ENCODE results near the gene CHEK1. TPM values are rescaled to one million over a fixed set of nuclear protein-coding genes. Genes with fewer than 3 reads are reported as not detected.

The CHEK1 gene
- total RNA-seq, 2 experiments from 2014 or later: 149 to 152 TPM

DNA sequence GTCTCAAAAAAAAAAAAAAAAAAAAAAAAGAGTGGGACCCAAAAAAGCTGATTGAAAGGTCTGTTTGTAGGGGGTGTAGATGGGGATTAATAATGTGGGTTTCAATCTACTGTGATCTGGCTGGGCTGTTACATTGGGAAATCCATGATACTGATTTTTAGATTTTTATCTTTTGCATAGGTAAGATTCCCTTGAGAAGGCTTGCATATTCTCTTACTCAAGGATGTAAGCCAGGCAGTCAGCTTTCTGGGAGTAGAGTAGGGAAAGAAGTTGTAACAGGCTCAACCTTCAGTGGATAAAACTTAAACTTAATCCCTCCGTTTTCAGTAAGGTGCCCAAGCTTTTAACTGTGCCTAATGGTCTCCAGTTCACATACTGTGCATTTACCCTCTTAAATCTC, 1.9 kb upstream of the CHEK1 start:
- ChIA-PET CTCF (no interaction called here), POLR2A (interaction anchor here (0.7 kb wide), 1 partner anchor 29 kb away, joined by 3 read pairs; no protein-coding TSS in a partner anchor)

GRCh38 chr11:125625225-125625629, 264 bp downstream of the CHEK1 start:
- ChIA-PET CTCF (interaction anchor here (1.0 to 2.3 kb wide), 2 partner anchors 32 to 55 kb away, joined by 4 to 11 read pairs; partner anchors contain the start of genes EI24 and STT3A), POLR2A (interaction anchor here (1.3 to 2.5 kb wide), 3 partner anchors 33 to 262 kb away, joined by 8 to 16 read pairs (median 13); partner anchors contain the start of genes EI24, HYLS1 and STT3A)

DNA sequence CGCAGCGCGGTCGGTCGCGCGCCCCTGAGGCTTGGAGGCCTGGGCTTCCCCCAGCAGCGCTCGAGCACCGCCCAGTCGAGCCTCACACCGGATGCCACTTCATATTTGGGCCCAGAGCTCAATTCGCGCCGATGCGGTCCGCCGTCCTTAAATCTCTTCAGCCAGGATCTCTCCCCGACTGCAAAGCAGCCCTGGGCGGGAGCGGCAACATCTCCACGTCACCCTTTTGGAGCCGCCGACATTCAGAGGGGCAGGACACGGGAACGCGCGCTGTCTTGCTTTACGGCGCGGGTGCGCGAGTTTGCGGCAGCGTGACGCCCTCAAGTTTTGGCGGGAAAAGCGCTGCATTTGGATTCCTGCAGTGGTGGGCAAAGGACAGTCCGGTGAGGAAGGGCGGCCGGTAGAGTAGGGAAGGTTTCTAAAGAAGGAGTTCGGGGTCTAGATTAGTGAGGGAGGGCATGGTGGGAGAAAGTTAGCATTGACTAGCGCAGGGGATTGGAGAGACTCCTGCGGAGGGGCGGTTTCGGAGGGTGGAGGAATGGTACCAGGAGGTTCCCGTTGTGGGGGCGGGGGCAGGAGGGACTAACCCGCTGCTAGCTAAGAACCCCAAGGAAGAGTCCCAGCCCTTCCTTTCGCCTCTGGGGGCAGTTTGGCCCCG, 796 bp downstream of the CHEK1 start:
- POLR2A ChIA-PET: interaction anchor here (0.7 to 2.5 kb wide), 5 partner anchors 33 to 514 kb away, joined by 3 to 16 read pairs (median 8); partner anchors contain the start of genes EI24, HYLS1, STT3A and TMEM218
- CTCF ChIA-PET: interaction anchor here (1.0 to 2.3 kb wide), 2 partner anchors 33 to 56 kb away, joined by 4 to 11 read pairs; partner anchors contain the start of genes EI24 and STT3A

- ChIA-PET POLR2A (interaction anchor here (0.7 to 2.5 kb wide), 4 partner anchors 34 to 515 kb away, joined by 3 to 16 read pairs (median 9); partner anchors contain the start of genes EI24, HYLS1, STT3A and TMEM218), CTCF (interaction anchor here (2.3 kb wide), 1 partner anchor 34 kb away, joined by 11 read pairs; the partner anchor contains the start of gene STT3A)
Observed at GRCh38 chr11:125626288-125626950, 1.5 kb downstream of the CHEK1 start.

GRCh38 chr11:125627236-125627910, 2.4 kb downstream of the CHEK1 start:
- ChIA-PET POLR2A (no interaction called here), CTCF (no interaction called here)

GRCh38 chr11:125637840-125638239, 12.9 kb downstream of the CHEK1 start:
- CTCF ChIA-PET: no interaction called here
- POLR2A ChIA-PET: no interaction called here

GRCh38 chr11:125638315-125638714, 13.4 kb downstream of the CHEK1 start:
- ChIA-PET POLR2A (no interaction called here), CTCF (no interaction called here)

GRCh38 chr11:125645871-125646270, 20.9 kb downstream of the CHEK1 start:
- POLR2A ChIA-PET: no interaction called here
- CTCF ChIA-PET: no interaction called here

DNA sequence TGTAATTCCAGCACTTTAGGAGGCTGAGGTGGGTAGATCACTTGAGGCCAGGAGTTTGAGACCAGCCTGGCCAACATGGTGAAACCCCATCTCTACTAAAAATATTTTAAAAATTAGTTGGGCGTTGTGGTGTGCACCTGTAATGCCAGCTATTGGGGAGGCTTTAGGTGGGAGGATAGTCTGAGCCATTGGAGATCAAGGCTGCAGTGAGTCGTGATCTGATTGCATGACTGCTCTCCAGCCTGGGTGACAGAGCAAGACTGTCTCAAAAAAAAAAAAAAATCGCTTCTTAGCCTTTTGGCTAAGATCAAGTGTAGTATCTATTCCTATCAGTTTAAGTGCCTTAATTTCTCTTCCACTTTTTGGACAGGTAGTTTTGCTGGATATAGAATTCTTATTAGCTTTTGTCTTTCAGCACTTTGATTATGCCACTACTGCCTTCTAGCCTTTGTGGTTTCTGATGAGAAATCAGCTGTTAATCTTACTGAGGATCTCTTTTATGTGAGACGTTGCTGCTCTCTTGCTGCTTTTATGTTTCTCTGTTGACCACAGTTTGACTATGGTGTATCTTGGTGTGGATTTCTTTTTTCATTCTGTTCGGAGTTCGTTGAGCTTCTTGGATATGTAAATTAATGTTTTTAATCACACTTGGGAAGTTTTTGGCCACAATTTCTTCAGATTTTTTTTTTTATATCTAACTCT, 24.7 kb downstream of the CHEK1 start:
- CTCF ChIA-PET: no interaction called here
- POLR2A ChIA-PET: interaction anchor here (0.7 kb wide), 1 partner anchor 136 kb away, joined by 4 read pairs; no protein-coding TSS in a partner anchor

GRCh38 chr11:125662689-125663088, 37.7 kb downstream of the CHEK1 start:
- CTCF ChIA-PET: no interaction called here
- POLR2A ChIA-PET: no interaction called here

DNA sequence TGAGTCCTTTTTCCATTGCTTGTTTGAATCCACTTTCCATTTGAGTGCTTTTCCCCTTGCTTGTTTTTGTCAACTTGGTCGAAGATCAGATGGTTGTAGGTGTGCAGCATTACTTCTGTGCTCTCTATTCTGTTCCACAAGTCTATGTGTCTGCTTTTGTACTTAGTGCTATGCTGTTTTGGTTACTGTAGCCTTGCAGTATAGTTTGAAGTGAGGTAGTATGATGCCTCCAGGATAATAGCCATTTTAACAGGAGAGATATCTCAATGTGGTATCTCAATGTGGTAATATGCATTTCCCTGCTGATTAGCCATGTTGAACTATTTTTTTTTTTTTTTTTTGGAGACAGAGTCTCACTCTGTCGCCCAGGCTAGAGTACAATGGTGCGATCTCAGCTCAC, 38.9 kb downstream of the CHEK1 start:
- ChIA-PET CTCF (no interaction called here), POLR2A (no interaction called here)

GRCh38 chr11:125667151-125667550, 42.2 kb downstream of the CHEK1 start:
- ChIA-PET CTCF (no interaction called here), POLR2A (no interaction called here)

- POLR2A ChIA-PET: no interaction called here
- CTCF ChIA-PET: no interaction called here
Observed at GRCh38 chr11:125670172-125670571, 45.2 kb downstream of the CHEK1 start.

GRCh38 chr11:125671561-125671960, 46.6 kb downstream of the CHEK1 start:
- ChIA-PET CTCF (no interaction called here), POLR2A (no interaction called here)

DNA sequence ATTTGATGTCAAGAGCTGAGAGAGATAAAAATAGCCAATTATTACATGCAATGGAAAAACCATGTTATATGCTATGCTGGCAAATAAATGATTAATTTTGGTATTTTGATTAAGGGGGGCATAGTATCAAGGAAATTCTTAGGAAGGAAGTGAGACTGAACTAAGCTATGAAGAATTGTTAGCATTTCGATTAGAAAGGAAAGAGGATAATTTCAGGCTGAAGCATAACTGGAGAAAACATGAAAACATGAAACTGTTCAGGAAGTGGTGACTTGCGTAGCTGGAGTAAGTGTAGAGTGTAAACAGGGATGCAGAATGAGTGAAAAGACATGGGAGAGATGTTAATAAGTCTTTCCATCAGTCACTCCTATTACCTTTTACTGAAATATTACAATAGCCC, 49.2 kb downstream of the CHEK1 start:
- ChIA-PET CTCF (no interaction called here), POLR2A (no interaction called here)

DNA sequence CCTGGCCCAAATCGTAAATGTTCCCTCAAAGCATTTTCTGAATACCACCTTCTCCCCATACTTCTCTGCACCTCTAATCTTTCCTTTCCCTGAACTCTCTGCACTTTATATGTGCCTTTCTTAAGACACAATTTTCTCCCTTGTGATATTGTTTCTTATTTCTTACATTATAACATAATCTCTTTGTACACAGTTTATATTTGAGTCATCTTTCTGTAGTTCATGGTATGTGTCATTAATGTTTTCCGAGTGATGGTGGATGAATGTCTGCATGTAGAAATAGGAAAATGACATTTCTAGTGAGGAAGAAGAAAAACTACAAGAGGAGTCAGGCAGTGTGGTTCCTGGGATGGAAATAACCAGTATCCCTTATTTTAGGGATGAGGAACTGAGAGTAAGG, 50.2 kb downstream of the CHEK1 start:
- POLR2A ChIA-PET: no interaction called here
- CTCF ChIA-PET: no interaction called here

DNA sequence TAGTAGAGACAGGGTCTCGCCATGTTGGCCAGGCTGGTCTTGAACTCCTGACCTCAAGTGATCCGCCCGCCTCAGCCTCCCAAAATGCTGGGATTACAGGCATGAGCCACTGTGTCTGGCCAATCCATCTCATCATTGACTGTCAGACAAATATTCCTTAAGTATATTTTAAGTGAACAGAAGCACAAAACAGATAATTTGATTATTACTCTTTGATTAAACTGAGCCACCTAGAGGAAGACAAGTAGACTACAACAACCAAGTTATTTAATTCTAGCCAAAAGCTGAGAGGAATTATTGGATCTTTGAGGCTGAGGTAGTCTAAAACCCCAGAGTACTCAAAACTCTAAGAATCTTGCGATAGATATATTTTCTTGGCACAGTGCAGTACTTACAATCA, 54.4 kb downstream of the CHEK1 start:
- ChIA-PET CTCF (no interaction called here), POLR2A (no interaction called here)

DNA sequence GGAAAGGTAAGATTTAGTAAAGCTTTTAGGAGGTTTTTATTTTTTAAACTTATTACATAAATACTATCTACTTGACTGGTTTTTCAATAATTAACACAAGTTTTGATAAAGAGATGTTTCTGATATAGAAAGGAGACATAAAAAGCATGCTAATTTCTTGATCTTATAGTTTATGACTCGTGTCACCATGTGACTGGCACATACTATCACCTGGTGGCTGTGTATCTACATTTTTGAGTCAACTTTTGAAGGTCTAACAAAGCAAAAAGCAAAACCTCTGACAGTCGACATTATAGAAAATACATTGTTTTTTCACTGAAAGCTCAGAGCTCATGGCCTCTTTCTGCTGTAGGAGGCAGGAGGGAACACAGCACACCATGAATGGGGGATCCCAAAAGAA, 54.9 kb downstream of the CHEK1 start:
- POLR2A ChIA-PET: no interaction called here

GRCh38 chr11:125680747-125681146, 55.8 kb downstream of the CHEK1 start, which contains the start of gene ACRV1:
ACRV1 (minus strand) TSS chr11:125680847; CDS start chr11:125680780, 67 bp downstream.
- POLR2A ChIA-PET: no interaction called here
- CTCF ChIA-PET: no interaction called here

More for the DNA sequence above, 54.9 kb downstream of the CHEK1 start:
- CTCF ChIA-PET: no interaction called here

- POLR2A ChIA-PET: interaction anchor here (0.6 kb wide), 1 partner anchor 20 kb away, joined by 3 read pairs; no protein-coding TSS in a partner anchor
- CTCF ChIA-PET: no interaction called here
Observed at GRCh38 chr11:125685228-125685627, 60.3 kb downstream of the CHEK1 start.

Measured in activated CD8-positive, alpha-beta memory T cell treated with anti-CD3 and anti-CD28 coated beads for 36 hours (primary cell).